Gastrocnemius medialis (tissue), 4 donors: ENCODE measurements around the gene PRICKLE2.

Source experiments
- POLR2A ChIP-seq, 2 donors: fragments of 450-650 bp; IDR thresholded peaks; one replicate each; pipeline ENCODE4 v1.6.1; 2017; ENCODE audit warnings: antibody characterized with exemption in 2 of 2, mild to moderate bottlenecking in 2 of 2, moderate library complexity in 2 of 2
- TF ChIP-seq, protein P1 (sequence below), 5 experiments: fragments of 450-650 bp in 3 of 5; fragments of 200-600 bp in 2 of 5; sonication (generic) in 2 of 5; IDR thresholded peaks in 4 of 5; conservative IDR thresholded peaks in 1 of 5; 1 replicate in 4 of 5; 2 replicates in 1 of 5; pipeline ENCODE4 v1.5.1; 2016 to 2019; ENCODE audit warnings: antibody characterized with exemption in 5 of 5, mild to moderate bottlenecking in 3 of 5, moderate library complexity in 3 of 5

DNA sequence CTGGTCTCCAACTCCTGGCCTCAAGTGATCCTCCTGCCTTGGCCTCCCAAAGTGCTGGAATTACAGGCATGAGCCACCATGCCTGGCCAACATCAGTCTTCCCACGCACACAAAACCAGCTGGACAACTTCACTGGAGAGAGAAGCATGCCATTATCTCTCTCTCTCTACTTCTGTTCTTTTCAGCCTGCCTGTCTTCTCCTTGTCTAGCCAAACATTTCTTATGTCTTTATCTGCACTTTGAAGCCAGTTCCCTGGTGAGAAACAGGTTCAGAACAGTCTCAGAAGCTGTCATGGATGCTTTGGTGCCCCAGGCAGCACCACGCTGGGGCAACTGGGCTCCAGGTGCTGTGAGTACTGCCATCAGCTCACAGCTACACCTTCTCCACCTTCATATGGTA, 79.8 kb downstream of the PRICKLE2 start:
- TF ChIP-seq, protein P1, sequence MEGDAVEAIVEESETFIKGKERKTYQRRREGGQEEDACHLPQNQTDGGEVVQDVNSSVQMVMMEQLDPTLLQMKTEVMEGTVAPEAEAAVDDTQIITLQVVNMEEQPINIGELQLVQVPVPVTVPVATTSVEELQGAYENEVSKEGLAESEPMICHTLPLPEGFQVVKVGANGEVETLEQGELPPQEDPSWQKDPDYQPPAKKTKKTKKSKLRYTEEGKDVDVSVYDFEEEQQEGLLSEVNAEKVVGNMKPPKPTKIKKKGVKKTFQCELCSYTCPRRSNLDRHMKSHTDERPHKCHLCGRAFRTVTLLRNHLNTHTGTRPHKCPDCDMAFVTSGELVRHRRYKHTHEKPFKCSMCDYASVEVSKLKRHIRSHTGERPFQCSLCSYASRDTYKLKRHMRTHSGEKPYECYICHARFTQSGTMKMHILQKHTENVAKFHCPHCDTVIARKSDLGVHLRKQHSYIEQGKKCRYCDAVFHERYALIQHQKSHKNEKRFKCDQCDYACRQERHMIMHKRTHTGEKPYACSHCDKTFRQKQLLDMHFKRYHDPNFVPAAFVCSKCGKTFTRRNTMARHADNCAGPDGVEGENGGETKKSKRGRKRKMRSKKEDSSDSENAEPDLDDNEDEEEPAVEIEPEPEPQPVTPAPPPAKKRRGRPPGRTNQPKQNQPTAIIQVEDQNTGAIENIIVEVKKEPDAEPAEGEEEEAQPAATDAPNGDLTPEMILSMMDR (IDR thresholded peaks at IDR 0.05 in 4 of 5, conservative IDR thresholded peaks at IDR 0.05 in 1 of 5), result no peak
- TF ChIP-seq POLR2A (IDR thresholded peaks at IDR 0.05), result no peak
